ENCODE measurements around the gene MYO16. TPM values are rescaled to one million over a fixed set of nuclear protein-coding genes. Genes with fewer than 3 reads are reported as not detected.

MYO16 gene
- total and polyA plus RNA-seq, 8 donors = 1.1 to 2.5 (median 1.7) TPM

DNA sequence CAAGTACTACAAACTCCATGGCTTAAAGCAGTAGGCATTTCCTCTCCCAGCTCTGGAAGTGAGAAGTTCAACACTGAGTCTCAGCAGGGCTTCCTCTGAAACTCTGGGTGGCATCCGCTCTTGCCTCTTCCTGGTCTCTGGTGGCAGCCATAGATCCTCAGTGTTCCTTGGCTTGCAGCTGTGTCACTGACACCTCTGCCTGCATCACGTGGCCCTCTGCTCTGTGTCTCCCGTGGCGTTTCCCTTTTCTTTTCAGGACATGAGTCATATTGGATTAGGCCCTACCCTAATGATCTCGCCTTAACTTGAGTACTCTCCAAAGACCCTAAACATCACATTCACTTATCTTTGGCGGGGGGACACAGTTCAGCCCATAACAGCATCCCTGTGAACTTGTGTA is 466.7 kb downstream of the MYO16 start:
- H3K4me1 ChIP-seq = no peaks in the 10 kb centered on the region

DNA sequence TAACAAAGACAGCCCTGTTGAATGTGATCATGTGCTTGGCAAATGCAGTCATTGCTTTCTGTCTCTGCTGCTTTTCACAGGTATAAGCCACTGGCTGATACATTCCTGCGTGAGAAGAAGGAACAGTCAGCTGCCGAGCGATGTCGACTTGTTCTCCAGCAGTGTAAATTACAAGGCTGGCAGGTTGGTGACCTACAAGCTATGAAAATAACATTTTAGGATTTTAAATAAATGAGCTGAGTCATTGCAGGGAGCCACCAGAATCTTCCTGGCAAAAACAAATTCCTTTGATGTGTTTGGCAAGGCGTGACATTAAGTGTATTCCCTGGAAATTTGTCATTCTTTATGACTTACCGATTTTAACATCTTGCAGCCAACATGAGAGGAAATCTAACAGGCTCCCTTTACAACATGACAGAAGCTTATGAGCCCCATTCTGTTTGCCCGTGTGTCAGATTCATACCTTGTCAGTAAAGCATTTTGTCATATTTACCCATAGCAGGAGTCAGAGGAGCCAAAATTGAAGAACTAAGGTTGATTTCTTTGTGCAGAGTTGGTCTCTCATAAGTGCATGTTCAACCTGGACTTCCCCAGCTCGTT is 471.4 kb downstream of the MYO16 start:
- no peaks in the 10 kb centered on the region for H3K36me3 ChIP-seq
- ATAC-seq = no peak

More for the DNA sequence above, 466.7 kb downstream of the MYO16 start:
- peaks cover 0 to 2% of the 10 kb centered on the region in 2 donors for H3K9me3 ChIP-seq
- TF ChIP-seq, protein P1, sequence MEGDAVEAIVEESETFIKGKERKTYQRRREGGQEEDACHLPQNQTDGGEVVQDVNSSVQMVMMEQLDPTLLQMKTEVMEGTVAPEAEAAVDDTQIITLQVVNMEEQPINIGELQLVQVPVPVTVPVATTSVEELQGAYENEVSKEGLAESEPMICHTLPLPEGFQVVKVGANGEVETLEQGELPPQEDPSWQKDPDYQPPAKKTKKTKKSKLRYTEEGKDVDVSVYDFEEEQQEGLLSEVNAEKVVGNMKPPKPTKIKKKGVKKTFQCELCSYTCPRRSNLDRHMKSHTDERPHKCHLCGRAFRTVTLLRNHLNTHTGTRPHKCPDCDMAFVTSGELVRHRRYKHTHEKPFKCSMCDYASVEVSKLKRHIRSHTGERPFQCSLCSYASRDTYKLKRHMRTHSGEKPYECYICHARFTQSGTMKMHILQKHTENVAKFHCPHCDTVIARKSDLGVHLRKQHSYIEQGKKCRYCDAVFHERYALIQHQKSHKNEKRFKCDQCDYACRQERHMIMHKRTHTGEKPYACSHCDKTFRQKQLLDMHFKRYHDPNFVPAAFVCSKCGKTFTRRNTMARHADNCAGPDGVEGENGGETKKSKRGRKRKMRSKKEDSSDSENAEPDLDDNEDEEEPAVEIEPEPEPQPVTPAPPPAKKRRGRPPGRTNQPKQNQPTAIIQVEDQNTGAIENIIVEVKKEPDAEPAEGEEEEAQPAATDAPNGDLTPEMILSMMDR (IDR thresholded peaks at IDR 0.05) = no peak
- intact Hi-C loops (cut with DNase I) = no loop called here
- H3K36me3 ChIP-seq = no peaks in the 10 kb centered on the region
- no peak overlapping the region for H3K4me3 ChIP-seq
- no peak overlapping the region for H3K27ac ChIP-seq
- no peaks in the 10 kb centered on the region for H3K27me3 ChIP-seq
- ATAC-seq (no peak), DNase-seq (no peak)

DNA sequence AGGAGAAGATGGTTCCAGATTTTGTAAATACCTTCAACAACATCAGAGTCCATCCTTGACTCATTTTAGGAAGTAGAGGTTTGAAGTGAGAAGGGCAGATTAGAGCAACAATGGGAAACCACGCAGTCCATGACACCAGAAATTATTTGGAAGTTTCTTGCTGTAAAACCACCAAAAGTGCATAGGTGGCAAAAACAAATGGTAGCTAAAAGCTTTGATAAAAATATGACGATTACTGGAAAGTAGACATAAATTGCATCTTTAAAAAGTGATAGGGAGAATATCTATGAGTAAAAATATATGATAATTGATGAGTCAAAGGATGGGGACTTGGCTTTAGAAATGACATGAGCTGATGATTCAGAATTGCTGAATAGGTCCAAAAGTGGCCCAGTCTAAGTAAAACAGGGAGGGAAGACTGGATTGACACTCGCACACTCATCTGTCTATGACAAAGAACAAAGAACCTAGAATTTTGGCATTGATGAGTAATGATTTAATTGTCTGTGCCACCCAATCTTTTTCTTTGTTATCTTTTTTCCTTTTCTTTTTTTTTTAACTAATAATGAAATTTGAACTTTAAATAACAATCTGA is 472.2 kb downstream of the MYO16 start:
- ATAC-seq = no peak

More for the DNA sequence above, 471.4 kb downstream of the MYO16 start:
- TF ChIP-seq, protein P1 (IDR thresholded peaks at IDR 0.05) = no peak
- H3K27me3 ChIP-seq = no peaks in the 10 kb centered on the region
- no peak overlapping the region for H3K27ac ChIP-seq
- H3K4me3 ChIP-seq = no peak overlapping the region
- no peaks in the 10 kb centered on the region for H3K4me1 ChIP-seq
- peaks cover 0 to 2% of the 10 kb centered on the region in 2 donors for H3K9me3 ChIP-seq
- intact Hi-C loops (cut with DNase I) = no loop called here
- no peak for DNase-seq

DNA sequence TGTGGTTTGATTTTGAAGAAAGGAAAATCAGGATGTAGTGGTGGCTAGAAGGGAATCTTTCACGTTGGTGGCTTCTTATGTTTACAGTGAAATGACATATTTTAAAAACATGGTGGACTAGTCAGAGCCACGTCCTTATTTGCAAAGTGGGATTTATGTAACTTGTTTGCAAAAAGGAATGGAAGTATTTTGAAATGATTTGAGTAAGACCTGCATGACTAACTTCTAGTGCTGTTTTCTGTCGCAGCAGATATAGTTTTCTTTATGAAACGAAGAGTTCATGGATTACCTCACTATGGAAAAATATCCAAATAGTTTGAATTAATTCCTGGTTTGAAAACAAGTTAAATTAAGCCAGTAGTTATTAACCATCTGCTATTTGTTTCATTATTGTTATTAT is 476.5 kb downstream of the MYO16 start:
- H3K27ac ChIP-seq = no peak overlapping the region
- H3K4me3 ChIP-seq = no peak overlapping the region
- no peaks in the 10 kb centered on the region for H3K36me3 ChIP-seq
- H3K27me3 ChIP-seq = no peaks in the 10 kb centered on the region
- ATAC-seq (no peak), DNase-seq (no peak)
- intact Hi-C loops (cut with DNase I) = no loop called here
- no peaks in the 10 kb centered on the region for H3K9me3 ChIP-seq
- TF ChIP-seq, protein P1 (IDR thresholded peaks at IDR 0.05) = no peak
- H3K4me1 ChIP-seq = no peaks in the 10 kb centered on the region

More for the DNA sequence above, 472.2 kb downstream of the MYO16 start:
- Histone ChIP-seq H3K27me3 (no peaks in the 10 kb centered on the region), H3K4me3 (no peak overlapping the region), H3K27ac (no peak overlapping the region), H3K36me3 (no peaks in the 10 kb centered on the region), H3K4me1 (no peaks in the 10 kb centered on the region), H3K9me3 (peaks cover 0 to 2% of the 10 kb centered on the region in 2 donors)
- no peak for DNase-seq
- TF ChIP-seq, protein P1 (IDR thresholded peaks at IDR 0.05) = no peak
- intact Hi-C loops (cut with DNase I) = no loop called here

DNA sequence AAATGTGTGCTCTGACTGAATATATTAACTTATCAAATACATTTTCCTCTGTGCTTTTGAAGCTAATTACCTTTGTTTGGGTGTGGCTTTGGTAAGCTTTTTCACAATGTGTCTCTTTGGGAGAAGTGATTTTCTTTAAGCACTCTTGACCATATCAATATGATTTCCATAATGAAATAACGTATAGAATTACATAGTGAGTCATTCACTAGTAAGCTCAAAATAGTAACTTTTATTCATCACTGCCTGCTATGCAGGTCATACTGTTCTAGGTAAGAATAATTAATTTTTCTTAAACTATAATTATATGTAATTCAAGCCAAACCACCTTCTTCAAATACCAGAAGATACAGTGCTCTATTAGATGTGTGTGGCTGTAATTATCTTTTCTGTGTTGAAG is 480.7 kb downstream of the MYO16 start:
- Histone ChIP-seq H3K4me3 (no peak overlapping the region), H3K27me3 (no peaks in the 10 kb centered on the region), H3K27ac (no peak overlapping the region), H3K36me3 (no peaks in the 10 kb centered on the region), H3K4me1 (no peaks in the 10 kb centered on the region), H3K9me3 (no peaks in the 10 kb centered on the region)
- intact Hi-C loops (cut with DNase I) = no loop called here
- DNase-seq (no peak), ATAC-seq (no peak)
- TF ChIP-seq, protein P1 (IDR thresholded peaks at IDR 0.05) = no peak

Measured in left lung (tissue), 10 donors.